Spleen (tissue), 11 donors: ENCODE results near the gene C20orf144. TPM values are rescaled to one million over a fixed set of nuclear protein-coding genes. Genes with fewer than 3 reads are reported as not detected.

Experiments used
- DNase-seq: peaks from one replicate; pipeline ENCODE4 v3.0.0-alpha.2; 2020
- H3K27ac ChIP-seq, 8 donors: fragments of 200-600 bp; sonication (generic) in 7 of 8; 1 replicate in 4 of 8; 2 replicates in 4 of 8; pipeline versions ENCODE4 v1.5.0 to v1.8.0; 2016 to 2021; ENCODE audit warnings: inconsistent platforms in 4 of 8, mild to moderate bottlenecking in 4 of 8, moderate library complexity in 1 of 8
- H3K27me3 ChIP-seq, 7 donors: fragments of 200-600 bp; sonication (generic) in 6 of 7; replicated peaks in 1 of 7; 1 replicate in 4 of 7; 2 replicates in 3 of 7; pipeline versions ENCODE4 v1.5.0 to v1.8.0; 2016 to 2021; ENCODE audit warnings: inconsistent platforms in 3 of 7, mild to moderate bottlenecking in 1 of 7
- H3K36me3 ChIP-seq, 6 donors: fragments of 200-600 bp; sonication (generic) in 5 of 6; 1 replicate in 4 of 6; 2 replicates in 2 of 6; pipeline versions ENCODE4 v1.5.0 to v1.8.0; 2016 to 2021; ENCODE audit warnings: inconsistent platforms in 2 of 6
- H3K4me1 ChIP-seq, 6 donors: fragments of 200-600 bp; sonication (generic) in 5 of 6; 1 replicate in 3 of 6; 2 replicates in 3 of 6; pipeline versions ENCODE4 v1.5.0 to v1.8.0; 2016 to 2021; ENCODE audit warnings: inconsistent platforms in 3 of 6
- H3K4me3 ChIP-seq, 8 donors: fragments of 200-600 bp; sonication (generic) in 7 of 8; 1 replicate in 4 of 8; 2 replicates in 4 of 8; pipeline versions ENCODE4 v1.5.0 to v1.8.0; 2016 to 2021; ENCODE audit warnings: inconsistent platforms in 4 of 8, mild to moderate bottlenecking in 4 of 8, moderate library complexity in 2 of 8
- H3K9me3 ChIP-seq, 8 donors: fragments of 200-600 bp; sonication (generic) in 7 of 8; 1 replicate in 4 of 8; 2 replicates in 4 of 8; pipeline versions ENCODE4 v1.5.0 to v1.8.0; 2016 to 2021; ENCODE audit warnings: inconsistent platforms in 4 of 8
- CTCF ChIP-seq, 11 experiments: fragments of 200-600 bp in 7 of 11; fragments of 450-650 bp in 4 of 11; sonication (generic) in 4 of 11; IDR thresholded peaks in 8 of 11; conservative IDR thresholded peaks in 3 of 11; 1 replicate in 7 of 11; 2 replicates in 4 of 11; pipeline versions ENCODE4 v1.4.0 to v1.8.0; 2016 to 2021; ENCODE audit warnings: antibody characterized with exemption in 11 of 11, inconsistent platforms in 4 of 11, mild to moderate bottlenecking in 1 of 11
- POLR2A ChIP-seq, 3 donors: fragments of 450-650 bp; IDR thresholded peaks; one replicate each; pipeline ENCODE4 v1.5.1; 2017; ENCODE audit warnings: antibody characterized with exemption in 3 of 3, mild to moderate bottlenecking in 1 of 3
- POLR2AphosphoS5 ChIP-seq, 3 donors: sonication (generic); formaldehyde crosslinking; IDR thresholded peaks; one replicate each; pipeline ENCODE4 v1.5.1; 2017; ENCODE audit warnings: antibody characterized with exemption in 3 of 3
- WGBS, 5 donors: extraction: QIAGEN DNeasy Blood & Tissue Kit in 3 of 5; methylation state at CpG; one replicate each; pipeline versions ENCODE4 v1.1.5 to v1.1.7; 2013 to 2018; 5-methylcytosine and 5-hydroxymethylcytosine counted together
- intact Hi-C: fragments of 100-400 bp; cut with DNase I; formaldehyde crosslinking; loops from one replicate; pipeline ENCODE4 v1.15.0; 2023; ENCODE audit warnings: low total_unique reads
- polyA plus RNA-seq, 3 donors: library from polyadenylated mRNA; stranded (reverse); fragments of 200-250 nt; gene quantifications; one replicate each; pipeline ENCODE4 v1.2.1, GENCODE V29; 2013
- total RNA-seq, 7 donors: library from RNA; depleted of rRNA in 3 of 7; stranded (reverse); fragments of >200 nt in 3 of 7; fragmentation: NEBNext Ultra II Directional in 4 of 7; extraction: Animal tissue kit (Norgen Biotek cat#: 25700) in 4 of 7; gene quantifications; one replicate each; pipeline versions ENCODE4 v1.1.0 to v1.2.1, GENCODE V29; 2016 to 2021
- donor health status: healthy with polysubstance abuse.
- donor health status: DM: no; HTN: no; CAD: no; lungs with moderate emphysema.
- donor health status: DM: no; HTN: no; CAD: no.
- donor health status: Bipolar disorder and iron deficiency.
- donor health status: healthy.
- donor health status: DM: no; HTN: no; CAD: no.
- donor health status: DM: yes; HTN: yes; CAD: no.

The C20orf144 gene
- total and polyA plus RNA-seq, 10 donors, result 0.06 to 0.14 (median 0.09) TPM; not detected in 7

GRCh38 chr20:33656010-33656782, 5.9 kb upstream of the C20orf144 start:
- DNase-seq, result peak; percentile 68
- Histone ChIP-seq H3K9me3 (no peaks in the 10 kb centered on the region), H3K36me3 (peaks cover 0 to 39% (median 8%) of the 10 kb centered on the region in 6 donors), H3K4me3 (no peak overlapping the region), H3K4me1 (peaks cover 0 to 15% (median 9%) of the 10 kb centered on the region in 6 donors), H3K27ac (no peak overlapping the region), H3K27me3 (no peaks in the 10 kb centered on the region)
- intact Hi-C loops, result no loop called here
- 89 to 95% (median 94%) methylated on average over 9 to 10 of the region's 10 CpGs for WGBS, 5 donors
- no peak for TF ChIP-seq POLR2A (IDR thresholded peaks at IDR 0.05)
- no peak for TF ChIP-seq POLR2AphosphoS5 (IDR thresholded peaks at IDR 0.05)
- TF ChIP-seq CTCF (IDR thresholded peaks at IDR 0.05 in 8 of 11, conservative IDR thresholded peaks at IDR 0.05 in 3 of 11), result no peak

DNA sequence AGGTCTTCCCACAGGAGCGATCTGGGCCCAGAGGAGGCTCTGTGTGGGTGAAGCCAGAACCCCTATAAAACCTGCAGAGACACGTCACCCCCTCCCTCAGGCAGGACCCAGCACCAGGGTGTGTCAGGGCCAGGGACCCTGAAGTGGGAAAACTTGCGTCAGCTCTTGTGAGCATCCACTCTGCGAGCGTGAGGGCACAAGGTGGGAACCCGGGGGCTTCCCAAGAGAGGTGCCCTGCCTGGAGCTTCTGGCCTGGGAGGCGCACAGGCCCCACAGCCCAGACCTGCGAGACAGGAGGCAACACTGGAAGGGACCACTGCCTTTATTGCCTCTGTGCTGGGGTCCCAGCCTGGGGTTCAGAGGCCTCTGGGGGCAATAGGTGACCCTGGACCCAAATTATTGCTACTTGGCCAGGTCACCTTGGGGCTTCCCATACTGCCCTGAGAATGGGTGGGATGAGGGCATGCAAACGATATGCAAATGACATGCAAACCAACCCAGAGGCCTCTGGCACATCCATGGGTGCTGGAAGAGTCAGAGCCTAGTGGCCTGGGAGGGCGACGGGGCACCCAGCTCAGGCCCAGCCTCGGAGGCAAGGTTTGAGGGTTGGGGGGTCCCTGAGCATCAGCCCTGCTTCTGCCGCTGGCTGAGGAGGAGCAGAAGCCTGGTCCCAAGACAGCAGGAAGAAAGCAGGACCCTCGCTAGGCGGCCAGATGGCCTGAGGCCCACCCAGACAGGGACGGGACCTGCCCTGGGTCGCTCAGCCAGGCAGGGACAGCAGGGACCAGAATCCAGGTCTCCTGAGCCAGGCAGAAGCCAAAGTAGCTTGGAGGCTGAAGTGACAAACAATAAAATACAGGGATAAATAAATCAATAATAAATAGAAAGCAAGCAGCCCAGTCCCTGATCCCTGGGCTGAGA, 5.1 kb upstream of the C20orf144 start:
- no peak overlapping the region for H3K4me3 ChIP-seq
- DNase-seq, result peak; percentile 68

DNA sequence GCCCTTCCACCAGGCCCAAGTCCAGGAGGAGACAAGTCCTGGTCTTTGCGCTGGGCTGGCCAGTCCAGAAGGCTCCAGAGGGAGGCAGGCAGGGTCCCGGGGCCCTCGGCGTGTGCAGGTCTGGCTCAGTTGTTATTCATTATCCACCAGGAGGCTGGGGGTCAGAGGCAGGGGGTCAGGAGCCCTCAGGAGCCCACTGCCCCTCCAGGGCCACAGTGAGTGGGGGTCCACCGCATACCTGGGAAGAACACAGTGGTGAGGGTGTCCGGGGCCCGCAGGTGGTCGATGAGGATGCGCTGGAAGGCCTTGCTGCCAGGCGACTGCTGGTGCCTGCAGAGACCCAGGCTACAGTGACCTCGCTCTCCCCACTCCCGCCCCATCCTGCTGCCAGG, 4.4 kb upstream of the C20orf144 start:
- H3K36me3 ChIP-seq, result peaks cover 0 to 39% (median 8%) of the 10 kb centered on the region in 6 donors
- no peak overlapping the region for H3K4me3 ChIP-seq
- peak; percentile 63 for DNase-seq
- no peaks in the 10 kb centered on the region for H3K9me3 ChIP-seq
- no peaks in the 10 kb centered on the region for H3K27me3 ChIP-seq
- H3K27ac ChIP-seq, result no peak overlapping the region
- 89 to 98% (median 96%) methylated on average over 5 to 12 of the region's 12 CpGs for WGBS, 5 donors
- TF ChIP-seq POLR2A (IDR thresholded peaks at IDR 0.05) (no peak), CTCF (IDR thresholded peaks at IDR 0.05 in 8 of 11, conservative IDR thresholded peaks at IDR 0.05 in 3 of 11) (no peak), POLR2AphosphoS5 (IDR thresholded peaks at IDR 0.05) (no peak)
- H3K4me1 ChIP-seq, result peaks cover 0 to 18% (median 11%) of the 10 kb centered on the region in 6 donors
- intact Hi-C loops, result no loop called here

More for the DNA sequence above, 5.1 kb upstream of the C20orf144 start:
- intact Hi-C loops, result no loop called here
- peaks cover 0 to 39% (median 8%) of the 10 kb centered on the region in 6 donors for H3K36me3 ChIP-seq
- peaks cover 0 to 15% (median 9%) of the 10 kb centered on the region in 6 donors for H3K4me1 ChIP-seq
- H3K27ac ChIP-seq, result no peak overlapping the region
- no peak for TF ChIP-seq CTCF (IDR thresholded peaks at IDR 0.05 in 8 of 11, conservative IDR thresholded peaks at IDR 0.05 in 3 of 11)
- TF ChIP-seq POLR2AphosphoS5 (IDR thresholded peaks at IDR 0.05), result no peak
- no peak for TF ChIP-seq POLR2A (IDR thresholded peaks at IDR 0.05)
- no peaks in the 10 kb centered on the region for H3K9me3 ChIP-seq
- H3K27me3 ChIP-seq, result no peaks in the 10 kb centered on the region
- WGBS, 5 donors, result 92 to 97% (median 94%) methylated on average over 13 to 17 of the region's 17 CpGs
